Effector memory CD8-positive, alpha-beta T cell (primary cell): ENCODE measurements around the gene AZIN2.

ENCODE experiments used
- ATAC-seq: fragments of 150-1000 bp; cut with Tn5 transposase; replicated peaks from 2 replicates; pipeline ENCODE4 v1.10.0; 2021; ENCODE audit warnings: mild to moderate bottlenecking, moderate library complexity
- DNase-seq, 3 experiments: peaks; one replicate each; pipeline ENCODE4 v3.0.0; 2021
- H3K27ac Mint-ChIP-seq, 2 donors: one replicate each; pipeline ENCODE4 v1.8.0; 2022; ENCODE audit warnings: mild to moderate bottlenecking in 2 of 2, mixed read lengths in 2 of 2, moderate library complexity in 2 of 2
- H3K27me3 Mint-ChIP-seq, 2 donors: one replicate each; pipeline ENCODE4 v1.8.0; 2022; ENCODE audit warnings: mixed read lengths in 2 of 2
- H3K36me3 Mint-ChIP-seq: one replicate; pipeline ENCODE4 v1.8.0; 2022; ENCODE audit warnings: mild to moderate bottlenecking, moderate library complexity, mixed read lengths; ENCODE audit not compliant: insufficient read depth
- H3K4me1 Mint-ChIP-seq, 2 donors: one replicate each; pipeline ENCODE4 v1.8.0; 2022; ENCODE audit warnings: low read depth in 2 of 2, mixed read lengths in 2 of 2
- H3K4me3 Mint-ChIP-seq, 2 donors: one replicate each; pipeline ENCODE4 v1.8.0; 2022; ENCODE audit warnings: mild to moderate bottlenecking in 2 of 2, mixed read lengths in 2 of 2, moderate library complexity in 2 of 2
- H3K9me3 Mint-ChIP-seq, 2 donors: one replicate each; pipeline ENCODE4 v1.8.0; 2022; ENCODE audit warnings: mixed read lengths in 2 of 2

Gene AZIN2

GRCh38 chr1:33147997-33148314, 67.0 kb downstream of the AZIN2 start:
- ATAC-seq (no peak), DNase-seq (no peak)
- H3K4me3 Mint-ChIP-seq = no peak overlapping the region
- peaks cover 29% of the 10 kb centered on the region for H3K36me3 Mint-ChIP-seq
- H3K9me3 Mint-ChIP-seq = no peaks in the 10 kb centered on the region
- H3K27me3 Mint-ChIP-seq = no peaks in the 10 kb centered on the region
- H3K27ac Mint-ChIP-seq = no peak overlapping the region
- peaks cover 0 to 7% of the 10 kb centered on the region in 2 donors for H3K4me1 Mint-ChIP-seq

GRCh38 chr1:33148615-33149014, 67.7 kb downstream of the AZIN2 start:
- Mint-ChIP-seq H3K27ac (no peak overlapping the region), H3K9me3 (no peaks in the 10 kb centered on the region)
- DNase-seq = no peak

GRCh38 chr1:33149453-33150190, 68.7 kb downstream of the AZIN2 start:
- no peak for ATAC-seq
- H3K9me3 Mint-ChIP-seq = no peaks in the 10 kb centered on the region
- peak overlapping the region in 1 of 2 donors; percentile 53 for H3K27ac Mint-ChIP-seq

More at GRCh38 chr1:33148615-33149014, 67.7 kb downstream of the AZIN2 start:
- no peak overlapping the region for H3K4me3 Mint-ChIP-seq
- H3K27me3 Mint-ChIP-seq = no peaks in the 10 kb centered on the region
- H3K4me1 Mint-ChIP-seq = peaks cover 0 to 4% of the 10 kb centered on the region in 2 donors
- peaks cover 23% of the 10 kb centered on the region for H3K36me3 Mint-ChIP-seq
- no peak for ATAC-seq

GRCh38 chr1:33150522-33150921, 69.6 kb downstream of the AZIN2 start:
- Mint-ChIP-seq H3K27me3 (no peaks in the 10 kb centered on the region), H3K9me3 (no peaks in the 10 kb centered on the region), H3K4me3 (no peak overlapping the region), H3K4me1 (peaks cover 0 to 8% of the 10 kb centered on the region in 2 donors), H3K36me3 (peaks cover 25% of the 10 kb centered on the region), H3K27ac (peak overlapping the region in 1 of 2 donors; percentile 55)
- DNase-seq = no peak
- ATAC-seq = no peak

More at GRCh38 chr1:33149453-33150190, 68.7 kb downstream of the AZIN2 start:
- DNase-seq = no peak
- H3K4me1 Mint-ChIP-seq = peaks cover 0 to 8% of the 10 kb centered on the region in 2 donors
- H3K27me3 Mint-ChIP-seq = no peaks in the 10 kb centered on the region
- peaks cover 22% of the 10 kb centered on the region for H3K36me3 Mint-ChIP-seq
- H3K4me3 Mint-ChIP-seq = no peak overlapping the region

- no peaks in the 10 kb centered on the region for H3K27me3 Mint-ChIP-seq
- H3K4me3 Mint-ChIP-seq = no peak overlapping the region
- H3K36me3 Mint-ChIP-seq = peaks cover 26% of the 10 kb centered on the region
- peaks cover 0 to 8% of the 10 kb centered on the region in 2 donors for H3K4me1 Mint-ChIP-seq
- no peak for ATAC-seq
- H3K9me3 Mint-ChIP-seq = no peaks in the 10 kb centered on the region
- peak overlapping the region in 1 of 2 donors; percentile 55 for H3K27ac Mint-ChIP-seq
- no peak for DNase-seq
Observed at GRCh38 chr1:33151116-33151515, 70.2 kb downstream of the AZIN2 start.

- Mint-ChIP-seq H3K27ac (peak overlapping the region; percentile 13 to 52), H3K27me3 (no peaks in the 10 kb centered on the region), H3K4me3 (no peak overlapping the region), H3K9me3 (no peaks in the 10 kb centered on the region), H3K4me1 (peaks cover 3 to 8% of the 10 kb centered on the region in 2 donors), H3K36me3 (peaks cover 30% of the 10 kb centered on the region)
- DNase-seq = no peak
- ATAC-seq = no peak
Observed at GRCh38 chr1:33152685-33153432, 71.9 kb downstream of the AZIN2 start.

GRCh38 chr1:33153650-33154049, 72.7 kb downstream of the AZIN2 start:
- Mint-ChIP-seq H3K9me3 (no peaks in the 10 kb centered on the region), H3K27me3 (no peaks in the 10 kb centered on the region), H3K4me1 (peaks cover 3 to 8% of the 10 kb centered on the region in 2 donors), H3K27ac (peak overlapping the region in 1 of 2 donors; percentile 52), H3K36me3 (peaks cover 38% of the 10 kb centered on the region), H3K4me3 (no peak overlapping the region)
- no peak for ATAC-seq
- no peak for DNase-seq

GRCh38 chr1:33155877-33156538, 75.1 kb downstream of the AZIN2 start:
- no peak overlapping the region for H3K27ac Mint-ChIP-seq
- ATAC-seq = no peak
- peaks cover 53% of the 10 kb centered on the region for H3K36me3 Mint-ChIP-seq
- H3K27me3 Mint-ChIP-seq = no peaks in the 10 kb centered on the region
- no peak overlapping the region for H3K4me3 Mint-ChIP-seq
- H3K9me3 Mint-ChIP-seq = no peaks in the 10 kb centered on the region
- no peak for DNase-seq
- H3K4me1 Mint-ChIP-seq = peaks cover 3 to 8% of the 10 kb centered on the region in 2 donors

GRCh38 chr1:33157131-33157530, 76.2 kb downstream of the AZIN2 start:
- Mint-ChIP-seq H3K4me1 (peaks cover 3 to 8% of the 10 kb centered on the region in 2 donors), H3K9me3 (no peaks in the 10 kb centered on the region), H3K36me3 (peaks cover 58% of the 10 kb centered on the region), H3K27ac (peak overlapping the region; percentile 22 to 62), H3K4me3 (no peak overlapping the region), H3K27me3 (no peaks in the 10 kb centered on the region)
- DNase-seq = no peak
- ATAC-seq = no peak

GRCh38 chr1:33158366-33158765, 77.4 kb downstream of the AZIN2 start:
- Mint-ChIP-seq H3K27me3 (no peaks in the 10 kb centered on the region), H3K36me3 (peaks cover 59% of the 10 kb centered on the region), H3K9me3 (no peaks in the 10 kb centered on the region), H3K4me3 (no peak overlapping the region), H3K27ac (no peak overlapping the region), H3K4me1 (peaks cover 3 to 4% of the 10 kb centered on the region in 2 donors)
- ATAC-seq = no peak
- DNase-seq = no peak

- no peak for DNase-seq
- Mint-ChIP-seq H3K4me3 (peak overlapping the region in 1 of 2 donors; percentile 19), H3K27me3 (no peaks in the 10 kb centered on the region), H3K4me1 (peaks cover 0 to 6% of the 10 kb centered on the region in 2 donors), H3K9me3 (no peaks in the 10 kb centered on the region), H3K27ac (peak overlapping the region in 1 of 2 donors; percentile 47), H3K36me3 (peaks cover 58% of the 10 kb centered on the region)
- ATAC-seq = no peak
Observed at GRCh38 chr1:33159577-33159976, 78.6 kb downstream of the AZIN2 start.

GRCh38 chr1:33161061-33161681, 80.2 kb downstream of the AZIN2 start:
- ATAC-seq = no peak
- Mint-ChIP-seq H3K36me3 (peaks cover 47% of the 10 kb centered on the region), H3K4me3 (no peak overlapping the region), H3K27ac (peak overlapping the region; percentile 47 to 62), H3K27me3 (no peaks in the 10 kb centered on the region), H3K4me1 (peaks cover 0 to 10% of the 10 kb centered on the region in 2 donors), H3K9me3 (no peaks in the 10 kb centered on the region)
- no peak for DNase-seq

- Mint-ChIP-seq H3K9me3 (no peaks in the 10 kb centered on the region), H3K27ac (peak overlapping the region in 1 of 2 donors; percentile 62), H3K4me3 (no peak overlapping the region), H3K36me3 (peaks cover 50% of the 10 kb centered on the region), H3K4me1 (peaks cover 0 to 11% of the 10 kb centered on the region in 2 donors), H3K27me3 (no peaks in the 10 kb centered on the region)
- DNase-seq = no peak
- no peak for ATAC-seq
Observed at GRCh38 chr1:33162141-33162540, 81.2 kb downstream of the AZIN2 start.
